Gastrocnemius medialis (tissue), 4 donors: Measurements from ENCODE around the gene SERPINA12. TPM values are rescaled to one million over a fixed set of nuclear protein-coding genes. Genes with fewer than 3 reads are reported as not detected.

Source experiments
- ATAC-seq, 2 donors: fragments of 150-250 bp; one replicate each; pipeline ENCODE4 v1.9.1; 2016
- DNase-seq, 2 donors: peaks; one replicate each; pipeline ENCODE4 v3.0.0-alpha.2; 2019
- H3K27ac ChIP-seq, 4 donors: fragments of 200-600 bp; sonication (generic); 1 replicate in 1 of 4; 2 replicates in 3 of 4; pipeline ENCODE4 v1.5.1; 2016 to 2018; ENCODE audit warnings: mild to moderate bottlenecking in 2 of 4, moderate library complexity in 1 of 4
- H3K27me3 ChIP-seq, 3 donors: fragments of 200-600 bp; sonication (generic) in 2 of 3; 1 replicate in 1 of 3; 2 replicates in 2 of 3; pipeline versions ENCODE4 v1.5.1 to v1.6.0; 2016 to 2019; ENCODE audit warnings: mild to moderate bottlenecking in 1 of 3, moderate library complexity in 1 of 3
- H3K36me3 ChIP-seq, 2 donors: fragments of 200-600 bp; sonication (generic) in 1 of 2; one replicate each; pipeline ENCODE4 v1.5.1; 2017 to 2018
- H3K4me1 ChIP-seq, 2 donors: fragments of 200-600 bp; sonication (generic) in 1 of 2; one replicate each; pipeline ENCODE4 v1.5.1; 2016 to 2017; ENCODE audit warnings: mild to moderate bottlenecking in 2 of 2
- H3K4me3 ChIP-seq, 4 donors: fragments of 200-600 bp; sonication (generic) in 3 of 4; 1 replicate in 1 of 4; 2 replicates in 3 of 4; pipeline ENCODE4 v1.5.1; 2016 to 2019; ENCODE audit warnings: mild to moderate bottlenecking in 2 of 4
- H3K9me3 ChIP-seq, 3 donors: fragments of 200-600 bp; sonication (generic) in 2 of 3; 1 replicate in 1 of 3; 2 replicates in 2 of 3; pipeline ENCODE4 v1.5.1; 2016 to 2019
- POLR2A ChIP-seq, 2 donors: fragments of 450-650 bp; IDR thresholded peaks; one replicate each; pipeline ENCODE4 v1.6.1; 2017; ENCODE audit warnings: antibody characterized with exemption in 2 of 2, mild to moderate bottlenecking in 2 of 2, moderate library complexity in 2 of 2
- in situ Hi-C, 4 donors: fragments of 200-750 bp; cut with MboI; loops; one replicate each; pipeline versions ENCODE4 v1.15.0 to v1.8.0; 2017; ENCODE audit warnings: low sequenced_read_pairs in 4 of 4
- intact Hi-C: fragments of 100-400 bp; cut with DNase I; formaldehyde crosslinking; loops from one replicate; pipeline ENCODE4 v1.15.1; 2023; ENCODE audit warnings: low total_unique reads
- total RNA-seq, 4 donors: library from RNA; depleted of rRNA; stranded (reverse); fragments of >200 nt; gene quantifications; one replicate each; pipeline versions ENCODE4 v1.1.0 to v1.2.3, GENCODE V29; 2016
- TF ChIP-seq, protein P1 (sequence below), 5 experiments: fragments of 450-650 bp in 3 of 5; fragments of 200-600 bp in 2 of 5; sonication (generic) in 2 of 5; IDR thresholded peaks in 4 of 5; conservative IDR thresholded peaks in 1 of 5; 1 replicate in 4 of 5; 2 replicates in 1 of 5; pipeline ENCODE4 v1.5.1; 2016 to 2019; ENCODE audit warnings: antibody characterized with exemption in 5 of 5, mild to moderate bottlenecking in 3 of 5, moderate library complexity in 3 of 5

Gene SERPINA12
- total RNA-seq, 4 donors from 2014 or later, result not detected

GRCh38 chr14:94481468-94482131, 27.7 kb downstream of the SERPINA12 start:
- H3K4me1 ChIP-seq, result peaks cover 0 to 6% of the 10 kb centered on the region in 2 donors
- no peaks in the 10 kb centered on the region for H3K36me3 ChIP-seq
- peaks cover 0 to 11% (median 3%) of the 10 kb centered on the region in 3 donors for H3K27me3 ChIP-seq
- DNase-seq (no peak), ATAC-seq (no peak)
- no peak overlapping the region for H3K27ac ChIP-seq
- H3K4me3 ChIP-seq, result no peak overlapping the region
- H3K9me3 ChIP-seq, result peaks cover 0 to 12% (median 0%) of the 10 kb centered on the region in 3 donors
- no peak for TF ChIP-seq POLR2A (IDR thresholded peaks at IDR 0.05)
- TF ChIP-seq, protein P1, sequence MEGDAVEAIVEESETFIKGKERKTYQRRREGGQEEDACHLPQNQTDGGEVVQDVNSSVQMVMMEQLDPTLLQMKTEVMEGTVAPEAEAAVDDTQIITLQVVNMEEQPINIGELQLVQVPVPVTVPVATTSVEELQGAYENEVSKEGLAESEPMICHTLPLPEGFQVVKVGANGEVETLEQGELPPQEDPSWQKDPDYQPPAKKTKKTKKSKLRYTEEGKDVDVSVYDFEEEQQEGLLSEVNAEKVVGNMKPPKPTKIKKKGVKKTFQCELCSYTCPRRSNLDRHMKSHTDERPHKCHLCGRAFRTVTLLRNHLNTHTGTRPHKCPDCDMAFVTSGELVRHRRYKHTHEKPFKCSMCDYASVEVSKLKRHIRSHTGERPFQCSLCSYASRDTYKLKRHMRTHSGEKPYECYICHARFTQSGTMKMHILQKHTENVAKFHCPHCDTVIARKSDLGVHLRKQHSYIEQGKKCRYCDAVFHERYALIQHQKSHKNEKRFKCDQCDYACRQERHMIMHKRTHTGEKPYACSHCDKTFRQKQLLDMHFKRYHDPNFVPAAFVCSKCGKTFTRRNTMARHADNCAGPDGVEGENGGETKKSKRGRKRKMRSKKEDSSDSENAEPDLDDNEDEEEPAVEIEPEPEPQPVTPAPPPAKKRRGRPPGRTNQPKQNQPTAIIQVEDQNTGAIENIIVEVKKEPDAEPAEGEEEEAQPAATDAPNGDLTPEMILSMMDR (IDR thresholded peaks at IDR 0.05 in 4 of 5, conservative IDR thresholded peaks at IDR 0.05 in 1 of 5), result no peak
- in situ Hi-C loops, result loop anchor here in 1 of 4 donors (10.0 kb wide), 1 partner anchor 127 kb away; no protein-coding TSS in a partner anchor
- intact Hi-C loops, result loop anchor here (10.0 kb wide), 1 partner anchor 347 kb away; no protein-coding TSS in a partner anchor

- no peak overlapping the region for H3K4me3 ChIP-seq
- peaks cover 0 to 12% (median 0%) of the 10 kb centered on the region in 3 donors for H3K9me3 ChIP-seq
- no peak overlapping the region for H3K27ac ChIP-seq
- DNase-seq, result no peak
- H3K4me1 ChIP-seq, result no peaks in the 10 kb centered on the region
- in situ Hi-C loops (loop anchor here in 1 of 4 donors (10.0 kb wide), 1 partner anchor 126 kb away; no protein-coding TSS in a partner anchor), intact Hi-C loops (loop anchor here (10.0 kb wide), 1 partner anchor 346 kb away; no protein-coding TSS in a partner anchor)
- H3K36me3 ChIP-seq, result no peaks in the 10 kb centered on the region
- no peak for ATAC-seq
- TF ChIP-seq, protein P1 (IDR thresholded peaks at IDR 0.05 in 4 of 5, conservative IDR thresholded peaks at IDR 0.05 in 1 of 5), result no peak
- no peak for TF ChIP-seq POLR2A (IDR thresholded peaks at IDR 0.05)
- peaks cover 0 to 3% (median 3%) of the 10 kb centered on the region in 3 donors for H3K27me3 ChIP-seq
Observed at GRCh38 chr14:94480809-94481208, 28.5 kb downstream of the SERPINA12 start.

GRCh38 chr14:94478420-94478819, 30.8 kb downstream of the SERPINA12 start:
- H3K9me3 ChIP-seq, result peaks cover 0 to 12% (median 0%) of the 10 kb centered on the region in 3 donors

DNA sequence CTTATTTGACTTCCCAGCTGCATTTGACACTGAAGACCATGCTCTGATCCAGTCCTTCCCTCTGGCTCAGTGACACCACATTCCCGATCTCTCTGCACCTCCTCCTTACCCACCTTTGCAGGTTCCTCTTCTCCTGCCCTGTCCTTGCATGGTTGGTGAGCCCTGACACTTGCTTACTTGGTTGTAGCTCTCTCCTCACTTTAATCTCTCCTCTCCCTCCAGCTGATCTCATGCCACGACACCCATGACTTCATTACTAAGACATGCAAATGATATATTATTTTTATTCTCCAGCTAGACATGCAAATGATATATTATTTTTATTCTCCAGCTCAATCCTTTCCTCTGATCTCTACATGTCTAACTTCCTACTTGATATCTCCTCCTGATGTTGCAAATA, 33.2 kb downstream of the SERPINA12 start, which contains the start of gene SERPINA9:
Gene SERPINA9 (minus strand): TSS at position 175 of the 400 bp plus-strand sequence. CDS start 6,357 bp downstream, outside the sequence.
- TF ChIP-seq, protein P1 (IDR thresholded peaks at IDR 0.05 in 4 of 5, conservative IDR thresholded peaks at IDR 0.05 in 1 of 5), result no peak
- no peak for TF ChIP-seq POLR2A (IDR thresholded peaks at IDR 0.05)
- intact Hi-C loops, result no loop called here
- ATAC-seq (no peak), DNase-seq (no peak)
- Histone ChIP-seq H3K4me3 (no peak within 1 kb of the TSS), H3K36me3 (no peaks in the 10 kb centered on the region), H3K4me1 (no peaks in the 10 kb centered on the region), H3K27ac (no peak within 1 kb of the TSS), H3K9me3 (peaks cover 0 to 12% (median 0%) of the 10 kb centered on the region in 3 donors), H3K27me3 (peaks cover 0 to 3% (median 0%) of the 10 kb centered on the region in 3 donors)
- in situ Hi-C loops, result no loop called here

More at GRCh38 chr14:94478420-94478819, 30.8 kb downstream of the SERPINA12 start:
- Histone ChIP-seq H3K4me3 (peak overlapping the region in 1 of 4 donors; percentile 17), H3K27ac (no peak overlapping the region), H3K36me3 (no peaks in the 10 kb centered on the region), H3K27me3 (peaks cover 0 to 3% (median 0%) of the 10 kb centered on the region in 3 donors), H3K4me1 (no peaks in the 10 kb centered on the region)
- intact Hi-C loops, result no loop called here
- DNase-seq (no peak), ATAC-seq (no peak)
- in situ Hi-C loops, result no loop called here
- TF ChIP-seq POLR2A (IDR thresholded peaks at IDR 0.05), result no peak
- TF ChIP-seq, protein P1 (IDR thresholded peaks at IDR 0.05 in 4 of 5, conservative IDR thresholded peaks at IDR 0.05 in 1 of 5), result no peak
